SK-N-SH (cell line): ENCODE measurements around the gene RIPOR2.

Experiments
- CHD2 ChIP-seq: fragments of 150-350 bp; IDR thresholded peaks from 2 replicates; pipeline ENCODE4 v1.6.1; 2018; ENCODE audit warnings: low read length; ENCODE audit not compliant: partially characterized antibody
- CTCF ChIP-seq: fragments of 200-600 bp; sonication (generic); IDR thresholded peaks from 2 replicates; pipeline ENCODE4 v1.6.1; 2017; ENCODE audit warnings: antibody characterized with exemption, mild to moderate bottlenecking, moderate library complexity
- EP300 ChIP-seq, 2 experiments: IDR thresholded peaks; 2 replicates each; pipeline versions ENCODE4 v1.4.0 to v1.6.1; 2012; ENCODE audit warnings: borderline replicate concordance in 1 of 2, low read depth in 1 of 2, low read length in 1 of 2
- FOXM1 ChIP-seq: IDR thresholded peaks from 2 replicates; pipeline ENCODE4 v1.4.0; 2012; ENCODE audit warnings: low read depth, mild to moderate bottlenecking
- GABPA ChIP-seq: IDR thresholded peaks from 2 replicates; pipeline ENCODE4 v1.4.0; 2012; ENCODE audit warnings: low read depth, mild to moderate bottlenecking
- NRF1 ChIP-seq: IDR thresholded peaks from 2 replicates; pipeline ENCODE4 v1.6.1; 2012; ENCODE audit warnings: low read depth, mild to moderate bottlenecking, low read length
- POLR2AphosphoS5 ChIP-seq: IDR thresholded peaks from 2 replicates; pipeline ENCODE4 v1.6.1; 2012; ENCODE audit warnings: low read depth, low read length
- RXRA ChIP-seq: IDR thresholded peaks from 2 replicates; pipeline ENCODE4 v1.4.0; 2012; ENCODE audit warnings: low read depth, mild to moderate bottlenecking, borderline replicate concordance
- SIN3A ChIP-seq: IDR thresholded peaks from 2 replicates; pipeline ENCODE4 v1.6.1; 2012; ENCODE audit warnings: low read depth, mild to moderate bottlenecking, low read length, moderate library complexity, borderline replicate concordance
- TAF1 ChIP-seq: IDR thresholded peaks from 2 replicates; pipeline ENCODE4 v1.6.1; 2012; ENCODE audit warnings: low read depth, mild to moderate bottlenecking, low read length, moderate library complexity, borderline replicate concordance
- TEAD4 ChIP-seq: IDR thresholded peaks from 2 replicates; pipeline ENCODE4 v1.4.0; 2012; ENCODE audit warnings: mild to moderate bottlenecking, borderline replicate concordance; ENCODE audit not compliant: insufficient read depth
- USF1 ChIP-seq: IDR thresholded peaks from 2 replicates; pipeline ENCODE4 v1.4.0; 2012; ENCODE audit warnings: low read depth, borderline replicate concordance
- YY1 ChIP-seq: IDR thresholded peaks from 2 replicates; pipeline ENCODE4 v1.4.0; 2012; ENCODE audit warnings: low read depth, mild to moderate bottlenecking
- ZBTB33 ChIP-seq: IDR thresholded peaks from 2 replicates; pipeline ENCODE4 v1.4.0; 2012; ENCODE audit warnings: low read depth, borderline replicate concordance

- TF ChIP-seq TAF1 (no peak), CTCF (no peak), ZBTB33 (no peak), FOXM1 (no peak), GABPA (no peak), YY1 (no peak), EP300 (IDR thresholded peaks at IDR 0.05; ENCODE audit: borderline replicate concordance in 1 of 2, low read depth in 1 of 2, low read length in 1 of 2) (no peak), CHD2 (no peak), NRF1 (no peak), USF1 (no peak), TEAD4 (no peak), POLR2AphosphoS5 (no peak), SIN3A (no peak), RXRA (no peak)
Measured at GRCh38 chr6:24909241-24910216, 26.2 kb downstream of the RIPOR2 start.
